PC-3 (cell line): ENCODE data around the gene DAAM1. TPM values are rescaled to one million over a fixed set of nuclear protein-coding genes. Genes with fewer than 3 reads are reported as not detected.

Experiments
- ATAC-seq: fragments of 200-7000 bp; cut with Tn5 transposase; 2 replicates; pipeline ENCODE4 v1.9.1; 2020; ENCODE audit warnings: mild to moderate bottlenecking, moderate library complexity
- BruUV-seq: library from RNA; stranded (reverse); fragments of 400-500 nt; replicated peaks from 2 replicates; lab custom pipeline; 2021; lab: Mats Ljungman, UMichigan
- CTCF ChIA-PET: fragments of 300-600 bp; sonication (Branson Sonifier 250); formaldehyde crosslinking; loops from one replicate; lab custom pipeline; 2022; ENCODE audit warnings: antibody characterized with exemption; lab: Charles Lee
- POLR2A ChIA-PET: fragments of 300-600 bp; sonication (Branson Sonifier 250); formaldehyde crosslinking; loops from one replicate; lab custom pipeline; 2022; ENCODE audit warnings: antibody characterized with exemption; ENCODE audit not compliant: unreplicated experiment; lab: Charles Lee
- DNase-seq: peaks from one replicate; pipeline ENCODE4 v3.0.0-alpha.2; 2015
- H2AFZ ChIP-seq: fragments of 300-600 bp; sonication (generic); 2 replicates; pipeline ENCODE4 v1.6.0; 2016; ENCODE audit warnings: antibody characterized with exemption, low read length
- H3F3A ChIP-seq: fragments of 300-600 bp; sonication (generic); one replicate; pipeline ENCODE4 v1.6.0; 2017; ENCODE audit warnings: antibody characterized with exemption, low read length, control low read depth, mild to moderate bottlenecking; ENCODE audit not compliant: unreplicated experiment
- H3K27ac ChIP-seq: fragments of 300-600 bp; sonication (generic); 2 replicates; pipeline ENCODE4 v1.5.1; 2016; ENCODE audit warnings: mild to moderate bottlenecking, low read length
- H3K27me3 ChIP-seq: fragments of 300-600 bp; sonication (generic); 2 replicates; pipeline ENCODE4 v1.6.1; 2016; ENCODE audit warnings: low read length, mixed read lengths
- H3K36me3 ChIP-seq: fragments of 300-600 bp; sonication (generic); 2 replicates; pipeline ENCODE4 v1.6.1; 2016; ENCODE audit warnings: low read depth, mixed run types, low read length, mixed read lengths
- H3K4me1 ChIP-seq: fragments of 300-600 bp; sonication (generic); 2 replicates; pipeline ENCODE4 v1.5.1; 2016; ENCODE audit warnings: low read length; ENCODE audit not compliant: insufficient read depth
- H3K4me2 ChIP-seq: fragments of 300-600 bp; sonication (generic); 2 replicates; pipeline ENCODE4 v1.6.0; 2016; ENCODE audit warnings: low read length
- H3K4me3 ChIP-seq: fragments of 300-600 bp; sonication (generic); 2 replicates; pipeline ENCODE4 v1.5.1; 2016; ENCODE audit warnings: mild to moderate bottlenecking, low read length, mixed read lengths
- H3K79me2 ChIP-seq: fragments of 300-600 bp; sonication (generic); 2 replicates; pipeline ENCODE4 v1.6.1; 2017; ENCODE audit warnings: low read length, mixed read lengths
- H3K9ac ChIP-seq: fragments of 300-600 bp; sonication (generic); 2 replicates; pipeline ENCODE4 v1.6.0; 2016; ENCODE audit warnings: mild to moderate bottlenecking, low read length
- H3K9me2 ChIP-seq: fragments of 300-600 bp; sonication (generic); replicated peaks from 2 replicates; pipeline ENCODE4 v1.6.1; 2016; ENCODE audit warnings: mixed run types, low read length, mixed read lengths
- H3K9me3 ChIP-seq: fragments of 300-600 bp; sonication (generic); 2 replicates; pipeline ENCODE4 v1.6.1; 2016; ENCODE audit warnings: low read length, mixed read lengths
- H4K20me1 ChIP-seq: fragments of 300-600 bp; sonication (generic); 2 replicates; pipeline ENCODE4 v1.6.1; 2016; ENCODE audit warnings: low read length, mixed read lengths
- EZH2 ChIP-seq: fragments of 300-600 bp; sonication (generic); IDR thresholded peaks from one replicate; pipeline ENCODE4 v1.6.1; 2017; ENCODE audit warnings: antibody characterized with exemption, mild to moderate bottlenecking, low read length; ENCODE audit not compliant: unreplicated experiment
- EZH2phosphoT487 ChIP-seq: fragments of 300-600 bp; sonication (generic); IDR thresholded peaks from 2 replicates; pipeline ENCODE4 v1.6.1; 2018; ENCODE audit warnings: mild to moderate bottlenecking, antibody characterized with exemption, low read length, borderline replicate concordance
- intact Hi-C: fragments of 100-400 bp; cut with micrococcal nuclease; formaldehyde crosslinking; loops from 2 replicates; pipeline ENCODE4 v1.9.0; 2023
- total RNA-seq: library from RNA; depleted of rRNA; stranded (reverse); fragments of >200 nt; gene quantifications from 2 replicates; pipeline ENCODE4 v1.2.3, GENCODE V29; 2014
- TF ChIP-seq, protein P1 (sequence below): fragments of 300-600 bp; sonication (generic); conservative IDR thresholded peaks from 2 replicates; pipeline ENCODE4 v1.5.1; 2017; ENCODE audit warnings: antibody characterized with exemption, low read depth, mild to moderate bottlenecking, low read length

The DAAM1 gene
- total RNA-seq, 1 experiment from 2014 or later: 32.7 TPM

DNA sequence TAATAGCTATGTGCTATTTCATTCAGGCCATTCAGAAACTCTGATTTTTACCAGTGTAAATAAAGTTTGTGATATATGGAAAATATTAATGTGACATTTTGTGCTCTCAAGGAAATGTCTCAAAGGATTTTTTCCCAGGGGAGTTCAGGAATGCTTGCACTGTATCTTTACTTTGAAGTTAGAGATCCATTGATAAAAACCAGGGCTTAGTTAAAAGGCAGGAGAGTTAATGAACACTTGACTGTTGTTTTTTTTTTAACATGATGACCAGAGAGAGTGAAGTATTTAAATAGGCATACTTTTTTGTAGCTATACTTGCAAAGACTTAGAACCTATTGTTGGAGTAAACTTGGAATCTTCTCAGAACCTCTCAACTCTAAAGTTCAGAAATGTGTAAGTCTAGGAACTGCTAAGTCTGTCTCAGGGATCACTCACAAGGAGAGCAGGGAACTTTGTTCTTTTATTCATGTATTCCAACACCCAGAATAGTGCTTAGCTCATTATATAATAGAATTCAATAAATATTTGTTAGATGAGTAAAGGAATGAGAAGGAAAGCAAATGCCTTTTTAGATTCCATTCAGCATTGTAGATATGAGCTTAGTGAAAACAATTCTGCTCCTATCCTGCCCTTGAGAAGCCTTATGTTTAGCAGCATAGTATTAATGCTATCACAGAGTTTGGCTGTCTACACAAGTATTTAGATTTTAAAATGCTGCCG is 117.5 kb downstream of the DAAM1 start:
- Histone ChIP-seq H3K79me2 (no peaks in the 10 kb centered on the region), H3K27ac (peak overlapping the region; percentile 39), H3K4me3 (peak overlapping the region; percentile 3; the same call in 1 of the 2 replicates), H3K36me3 (no peaks in the 10 kb centered on the region), H4K20me1 (no peaks in the 10 kb centered on the region), H3K27me3 (no peaks in the 10 kb centered on the region), H3K9me2 (no peaks in the 10 kb centered on the region), H2AFZ (no peak overlapping the region), H3K4me1 (peaks cover 47% of the 10 kb centered on the region), H3K9me3 (no peaks in the 10 kb centered on the region), H3F3A (peaks cover 4% of the 10 kb centered on the region), H3K9ac (no peak overlapping the region), H3K4me2 (peak overlapping the region; percentile 54)
- ChIA-PET CTCF (interaction anchor here (1.0 to 1.9 kb wide), 4 partner anchors 43 to 278 kb away, joined by 3 to 7 read pairs (median 6); partner anchors contain the start of gene DAAM1), POLR2A (interaction anchor here (0.6 kb wide), 3 partner anchors 114 to 536 kb away, joined by 3 to 12 read pairs (median 4); no protein-coding TSS in a partner anchor)
- TF ChIP-seq, protein P1, sequence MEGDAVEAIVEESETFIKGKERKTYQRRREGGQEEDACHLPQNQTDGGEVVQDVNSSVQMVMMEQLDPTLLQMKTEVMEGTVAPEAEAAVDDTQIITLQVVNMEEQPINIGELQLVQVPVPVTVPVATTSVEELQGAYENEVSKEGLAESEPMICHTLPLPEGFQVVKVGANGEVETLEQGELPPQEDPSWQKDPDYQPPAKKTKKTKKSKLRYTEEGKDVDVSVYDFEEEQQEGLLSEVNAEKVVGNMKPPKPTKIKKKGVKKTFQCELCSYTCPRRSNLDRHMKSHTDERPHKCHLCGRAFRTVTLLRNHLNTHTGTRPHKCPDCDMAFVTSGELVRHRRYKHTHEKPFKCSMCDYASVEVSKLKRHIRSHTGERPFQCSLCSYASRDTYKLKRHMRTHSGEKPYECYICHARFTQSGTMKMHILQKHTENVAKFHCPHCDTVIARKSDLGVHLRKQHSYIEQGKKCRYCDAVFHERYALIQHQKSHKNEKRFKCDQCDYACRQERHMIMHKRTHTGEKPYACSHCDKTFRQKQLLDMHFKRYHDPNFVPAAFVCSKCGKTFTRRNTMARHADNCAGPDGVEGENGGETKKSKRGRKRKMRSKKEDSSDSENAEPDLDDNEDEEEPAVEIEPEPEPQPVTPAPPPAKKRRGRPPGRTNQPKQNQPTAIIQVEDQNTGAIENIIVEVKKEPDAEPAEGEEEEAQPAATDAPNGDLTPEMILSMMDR: no peak
- TF ChIP-seq EZH2 (no peak), EZH2phosphoT487 (no peak)
- ATAC-seq (peak; percentile 56), DNase-seq (peak; percentile 81)
- no TSS peak for BruUV-seq
- intact Hi-C loops: loop anchor here (1.0 to 5.0 kb wide), 5 partner anchors 31 to 279 kb away; partner anchors contain the start of gene DAAM1

DNA sequence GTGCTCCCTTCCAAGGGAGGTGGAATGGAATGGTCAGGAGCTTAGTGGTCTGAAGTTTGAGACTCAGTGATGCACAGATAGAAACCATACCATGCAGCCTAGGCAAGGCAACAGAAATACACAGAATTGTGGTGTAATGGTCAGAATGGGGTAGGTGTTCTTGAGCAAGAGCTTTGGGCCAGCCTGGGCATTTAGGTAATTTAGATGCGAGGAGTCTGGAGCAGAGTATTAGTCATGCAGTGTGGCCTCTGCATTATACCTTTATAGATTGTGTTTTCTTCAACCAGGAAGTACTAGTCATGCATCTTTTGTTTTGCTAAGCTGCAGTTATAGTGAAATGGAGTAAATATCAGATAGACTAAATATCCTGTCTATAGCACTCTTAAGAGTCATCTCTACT is 118.3 kb downstream of the DAAM1 start:
- ChIA-PET POLR2A (interaction anchor here (0.6 kb wide), 2 partner anchors 24 to 46 kb away, joined by 4 to 6 read pairs; no protein-coding TSS in a partner anchor), CTCF (interaction anchor here (0.6 to 1.9 kb wide), 5 partner anchors 31 to 278 kb away, joined by 3 to 7 read pairs (median 4); partner anchors contain the start of gene DAAM1)
- Histone ChIP-seq H4K20me1 (no peaks in the 10 kb centered on the region), H3F3A (peaks cover 4% of the 10 kb centered on the region), H3K9me3 (no peaks in the 10 kb centered on the region), H3K27ac (peak overlapping the region; percentile 39), H3K9me2 (no peaks in the 10 kb centered on the region), H3K36me3 (no peaks in the 10 kb centered on the region), H3K4me1 (peaks cover 49% of the 10 kb centered on the region), H3K27me3 (no peaks in the 10 kb centered on the region), H3K4me2 (peak overlapping the region; percentile 54), H3K4me3 (peak overlapping the region; percentile 3; the same call in 1 of the 2 replicates), H2AFZ (no peak overlapping the region), H3K9ac (no peak overlapping the region), H3K79me2 (no peaks in the 10 kb centered on the region)
- intact Hi-C loops: loop anchor here (1.0 to 5.0 kb wide), 5 partner anchors 31 to 279 kb away; partner anchors contain the start of gene DAAM1
- TF ChIP-seq EZH2 (no peak), EZH2phosphoT487 (no peak)
- TF ChIP-seq, protein P1: no peak
- DNase-seq (peak; percentile 99), ATAC-seq (peak; percentile 91)
- BruUV-seq: no TSS peak
